Measurements from ENCODE around the gene OR2J1.
"Not testable (repeated sequence)": the region's sequence is repeated elsewhere in the genome, so short reads cannot be mapped to it uniquely, and the experiment has no call there.

OR2J1 gene

GRCh38 chr6:29146179-29146578, 46.9 kb downstream of the OR2J1 start:
- Histone ChIP-seq H3K4me3 (ENCODE audit: low read depth, low read length) (no peak overlapping the region), H3K27ac (no peak overlapping the region), H3K27me3 (replicated peaks) (no peaks in the 10 kb centered on the region), H3K36me3 (replicated peaks) (no peaks in the 10 kb centered on the region)
- DNase-seq: no peak
- in situ Hi-C loops (cut with HindIII; ENCODE audit: low pct_ligation_motif_present, low sequenced_read_pairs): no loop called here
- no peak for TF ChIP-seq CTCF (IDR thresholded peaks at IDR 0.05; ENCODE audit: low read depth, low read length, missing control alignments)

GRCh38 chr6:29147074-29147473, 47.8 kb downstream of the OR2J1 start:
- no peaks in the 10 kb centered on the region for H3K27me3 ChIP-seq (replicated peaks)
- no peak for TF ChIP-seq CTCF (IDR thresholded peaks at IDR 0.05; ENCODE audit: low read depth, low read length, missing control alignments)
- H3K4me3 ChIP-seq (ENCODE audit: low read depth, low read length): no peak overlapping the region
- H3K27ac ChIP-seq: no peak overlapping the region
- H3K36me3 ChIP-seq (replicated peaks): no peaks in the 10 kb centered on the region
- in situ Hi-C loops (cut with HindIII; ENCODE audit: low pct_ligation_motif_present, low sequenced_read_pairs): no loop called here
- no peak for DNase-seq

- in situ Hi-C loops (cut with HindIII; ENCODE audit: low pct_ligation_motif_present, low sequenced_read_pairs); H3K4me3 ChIP-seq (ENCODE audit: low read depth, low read length); H3K27me3 ChIP-seq (replicated peaks); DNase-seq; H3K27ac ChIP-seq; H3K36me3 ChIP-seq (replicated peaks): not testable (repeated sequence)
Observed at GRCh38 chr6:29149444-29149843, 50.2 kb downstream of the OR2J1 start.
